ENCODE measurements around the gene GOLGA7B.

GOLGA7B gene

DNA sequence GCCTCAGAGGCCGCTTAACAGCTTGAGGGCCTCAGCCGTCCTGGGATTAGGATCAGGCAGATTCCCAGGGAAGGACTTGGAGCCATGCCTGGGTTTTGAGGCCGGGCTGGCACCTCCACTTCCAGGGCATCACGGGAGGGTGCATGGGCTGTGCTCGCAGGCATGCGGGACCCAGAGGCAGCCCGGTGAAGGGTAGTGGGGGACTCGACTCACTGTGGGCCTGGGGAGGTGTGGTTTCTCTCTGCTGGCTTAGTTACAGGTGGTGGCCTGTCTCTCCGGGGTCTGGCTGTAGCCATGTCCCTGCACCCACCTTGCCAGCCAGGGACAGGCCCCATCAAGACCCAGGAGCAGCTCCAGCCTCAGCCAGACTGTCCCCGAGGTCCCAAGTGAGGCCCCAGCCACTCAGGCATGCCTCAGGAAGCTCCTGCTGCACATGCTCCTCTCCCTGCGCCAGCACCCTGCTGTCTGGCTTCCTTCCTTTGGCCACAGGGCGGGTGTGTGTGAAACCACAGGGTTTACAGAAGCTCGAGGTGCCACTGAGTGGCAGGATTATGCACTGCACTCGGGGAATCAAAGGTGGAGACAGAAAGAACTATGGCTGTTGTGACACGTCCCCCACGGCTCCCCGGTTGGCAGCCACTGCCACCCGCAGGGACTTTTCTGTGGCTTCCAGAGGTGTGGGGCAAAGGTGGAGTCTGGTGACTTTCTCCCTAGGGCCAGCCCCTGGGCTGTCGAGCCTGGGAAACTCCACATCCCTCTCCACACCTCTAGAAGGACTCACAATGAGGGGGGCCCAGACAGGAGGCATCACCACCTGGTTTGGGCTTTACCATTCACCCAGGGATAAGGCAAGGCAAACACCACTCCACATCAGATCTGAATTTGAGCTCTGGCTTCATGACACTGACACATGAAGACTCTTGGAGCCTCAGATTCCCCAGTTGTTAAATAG is 19.7 kb downstream of the GOLGA7B start:
- DNase-seq: peak; percentile 81

- DNase-seq: no peak
These were observed 21.3 kb downstream of the GOLGA7B start for GRCh38 chr10:97870990-97871389.

DNA sequence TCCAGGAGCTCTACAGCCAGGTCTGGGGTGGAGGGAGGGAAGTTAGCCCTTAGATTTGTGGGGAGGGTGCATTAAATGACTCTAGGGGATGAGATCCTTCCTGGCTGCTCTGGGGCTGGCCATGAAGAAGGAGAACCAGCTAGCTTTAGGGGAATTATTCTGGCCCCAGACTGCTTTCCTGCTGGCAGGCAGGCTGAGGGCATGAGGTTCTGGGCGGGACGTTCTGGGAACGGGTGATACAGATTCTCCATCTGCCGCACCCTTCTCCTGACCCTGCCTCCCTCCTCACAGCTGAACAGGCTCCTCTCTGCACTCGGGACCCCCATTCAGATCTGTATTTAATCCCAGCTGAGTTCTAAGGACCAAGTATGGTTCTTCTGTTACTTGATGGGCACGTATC is 23.9 kb downstream of the GOLGA7B start:
- no peak for DNase-seq

GRCh38 chr10:97874332-97874731 is 24.7 kb downstream of the GOLGA7B start:
- DNase-seq: no peak

GRCh38 chr10:97875391-97875790 is 25.7 kb downstream of the GOLGA7B start:
- no peak for DNase-seq

- no peak for DNase-seq
These were observed 26.8 kb downstream of the GOLGA7B start for GRCh38 chr10:97876402-97876801.

DNA sequence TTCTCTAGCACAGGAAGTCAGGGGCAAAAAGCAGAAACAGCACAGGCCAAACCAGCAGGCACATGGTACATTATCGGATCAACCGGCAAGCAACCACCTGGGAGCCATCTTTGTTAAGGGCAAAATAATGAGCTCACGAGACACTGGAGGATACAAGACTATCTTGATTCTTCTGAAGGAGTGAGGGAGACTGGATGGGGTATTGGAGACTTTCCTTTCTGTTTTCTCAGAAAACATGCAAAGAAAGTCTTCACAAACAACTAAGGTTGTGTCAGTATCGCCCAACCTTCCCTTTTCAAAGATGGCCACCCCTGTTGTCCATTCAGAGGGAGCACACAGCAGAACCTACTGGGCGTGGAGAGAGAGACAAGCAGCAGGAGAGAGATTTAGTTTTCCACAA is 29.6 kb downstream of the GOLGA7B start:
- DNase-seq: no peak

GRCh38 chr10:97880109-97880508 is 30.5 kb downstream of the GOLGA7B start:
- no peak for DNase-seq

GRCh38 chr10:97882142-97883091 is 32.8 kb downstream of the GOLGA7B start:
- DNase-seq: no peak

DNA sequence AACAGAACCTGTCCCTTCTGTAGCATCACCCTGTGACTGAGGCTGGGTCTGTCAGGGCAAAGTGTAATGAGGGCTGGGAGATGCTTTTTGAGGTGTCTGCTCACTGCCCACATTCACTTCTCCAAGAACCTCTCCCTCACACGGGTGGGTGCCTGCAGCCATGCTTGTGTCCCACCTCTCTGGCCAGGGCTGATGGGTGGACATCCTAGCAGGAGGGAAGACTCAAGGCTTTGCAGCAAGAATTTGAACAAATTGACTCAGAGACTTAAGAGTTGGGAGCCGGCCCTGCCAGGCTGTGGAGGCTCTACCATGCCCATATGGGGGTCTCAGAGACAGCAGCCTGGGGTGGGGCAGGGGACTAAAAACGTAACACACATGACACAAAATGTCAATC is 33.4 kb downstream of the GOLGA7B start:
- no peak for DNase-seq

- no peak for DNase-seq
These were observed 36.6 kb downstream of the GOLGA7B start for GRCh38 chr10:97886286-97886685.

- DNase-seq: no peak
These were observed 37.8 kb downstream of the GOLGA7B start for GRCh38 chr10:97887399-97887798.

GRCh38 chr10:97888134-97888533 is 38.5 kb downstream of the GOLGA7B start:
- DNase-seq: no peak

GRCh38 chr10:97888641-97889262 is 39.1 kb downstream of the GOLGA7B start:
- DNase-seq: peak; percentile 69

GRCh38 chr10:97889461-97890265 is 40.0 kb downstream of the GOLGA7B start:
- DNase-seq: peak; percentile 10

DNA sequence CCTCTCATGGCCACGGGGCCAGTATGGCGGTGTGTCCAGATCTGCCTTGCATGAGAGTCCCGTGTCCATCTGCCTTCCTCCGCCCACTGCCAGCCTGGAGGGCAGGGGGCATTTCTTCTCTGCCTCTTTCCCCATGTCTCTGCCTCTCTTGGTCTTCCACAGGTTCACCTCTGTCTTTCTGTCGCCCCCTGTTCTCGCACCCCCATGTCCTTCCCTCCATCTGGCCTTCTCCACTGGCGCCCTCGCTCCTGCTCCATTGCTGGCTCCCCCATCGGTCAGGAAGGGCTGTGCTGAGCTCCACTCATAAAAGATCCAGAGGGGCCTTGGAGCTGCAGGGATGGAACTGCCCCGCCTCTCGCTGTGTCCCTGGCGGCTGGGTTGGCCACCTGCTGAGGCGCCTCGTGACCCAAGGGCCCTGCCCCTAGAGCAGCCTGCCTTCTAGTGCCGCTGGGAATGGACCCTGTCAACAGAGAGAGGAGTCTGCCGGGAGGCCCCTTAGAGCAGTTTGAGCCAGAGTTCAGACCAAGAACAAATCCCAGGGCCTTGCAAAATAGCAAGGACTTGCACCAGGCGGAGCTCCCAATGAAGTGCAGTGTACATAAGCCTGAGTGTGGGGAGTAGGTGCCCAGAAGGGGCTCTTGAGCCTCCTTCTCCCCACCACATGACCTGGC is 42.0 kb downstream of the GOLGA7B start:
- DNase-seq: no peak

DNA sequence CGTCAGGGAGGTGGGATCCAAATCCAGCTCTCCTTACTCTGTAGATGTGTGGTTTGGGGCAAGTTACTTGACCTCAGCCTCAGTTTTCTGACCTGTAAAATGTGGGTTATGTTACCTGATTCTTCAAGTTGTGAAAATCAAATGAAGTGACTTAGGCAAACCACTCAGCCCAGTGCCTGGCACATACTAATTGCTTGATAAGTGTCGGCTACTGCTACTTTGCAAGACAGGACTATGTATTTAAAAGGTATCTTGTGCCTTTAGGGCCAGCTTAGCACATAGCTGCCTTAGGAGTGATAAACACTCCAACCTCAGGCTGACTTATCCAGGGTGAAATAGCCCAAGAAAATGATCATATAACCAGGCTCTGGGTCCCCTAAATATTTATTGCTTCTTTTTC is 42.9 kb downstream of the GOLGA7B start:
- no peak for DNase-seq

DNA sequence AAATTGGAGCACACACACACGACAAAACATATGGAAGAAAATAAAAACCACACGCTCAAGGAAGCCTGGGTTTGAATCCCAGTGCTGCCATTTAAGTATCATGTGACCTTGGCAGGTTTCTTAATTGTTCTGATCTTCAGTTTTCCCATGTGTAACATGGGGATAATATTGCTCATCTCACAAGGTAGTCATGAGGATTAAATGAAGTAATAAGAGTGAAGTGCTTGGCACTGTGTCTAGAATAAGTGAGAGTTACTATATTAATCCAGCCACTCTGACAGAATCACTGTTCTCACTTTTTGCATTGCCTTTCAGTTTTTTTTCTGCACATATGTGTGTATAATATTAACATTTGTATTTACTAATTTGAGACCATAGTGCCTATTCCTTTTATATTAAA is 43.3 kb downstream of the GOLGA7B start:
- DNase-seq: no peak

- DNase-seq: no peak
These were observed 44.4 kb downstream of the GOLGA7B start for GRCh38 chr10:97894092-97894491.

GRCh38 chr10:97895084-97895483 is 45.4 kb downstream of the GOLGA7B start:
- no peak for DNase-seq

GRCh38 chr10:97895915-97896314 is 46.3 kb downstream of the GOLGA7B start:
- DNase-seq: no peak
